A549 (cell line): ENCODE data around the gene PMPCA. TPM values are rescaled to one million over a fixed set of nuclear protein-coding genes. Genes with fewer than 3 reads are reported as not detected.

Experiments
- ATAC-seq, 2 experiments: fragments of 200-7000 bp in 1 of 2; fragments of >200 bp in 1 of 2; cut with Nextera tagmentation in 1 of 2; cut with Tn5 transposase in 1 of 2; 3 replicates each; pipeline versions ENCODE4 v1.8.0 to v1.9.1; 2018 to 2020; ENCODE audit warnings: mild to moderate bottlenecking in 1 of 2, moderate library complexity in 1 of 2
- CTCF ChIA-PET: fragments of 300-600 bp; sonication (Branson Sonifier 250); formaldehyde crosslinking; extraction: SDS; loops from one replicate; lab custom pipeline; 2021; ENCODE audit warnings: antibody characterized with exemption, inconsistent platforms; lab: Yijun Ruan, JAX
- POLR2A ChIA-PET: fragments of 350-600 bp; formaldehyde crosslinking; extraction: SDS; loops from one replicate; lab custom pipeline; 2021; ENCODE audit warnings: antibody characterized with exemption, inconsistent platforms; lab: Yijun Ruan, JAX
- DNase-seq, 2 experiments: peaks; one replicate each; pipeline versions ENCODE4 v3.0.0 to v3.0.0-alpha.2; 2011 to 2016; ENCODE audit warnings: low read depth in 1 of 2, low spot score in 1 of 2
- FAIRE-seq: peaks from 2 replicates; lab custom pipeline; 2011; peaks lifted over from hg19 to GRCh38; lab: Jason Lieb, UNC
- H3K27ac ChIP-seq, 2 experiments: fragments of >200 bp; sonication (Bioruptor Twin); formaldehyde crosslinking; 3 replicates each; pipeline ENCODE4 v1.5.1; 2016 to 2017
- H3K4me1 ChIP-seq: fragments of >200 bp; sonication (Bioruptor Twin); formaldehyde crosslinking; 3 replicates; pipeline ENCODE4 v1.6.1; 2016
- H3K4me2 ChIP-seq: fragments of >200 bp; sonication (Bioruptor Twin); formaldehyde crosslinking; 3 replicates; pipeline ENCODE4 v1.6.1; 2016
- H3K4me3 ChIP-seq: fragments of >200 bp; sonication (Bioruptor Twin); formaldehyde crosslinking; 3 replicates; pipeline ENCODE4 v1.5.1; 2016
- H3K9me3 ChIP-seq: fragments of >200 bp; sonication (Bioruptor Twin); formaldehyde crosslinking; 3 replicates; pipeline ENCODE4 v1.6.1; 2016
- CHD2 ChIP-seq: fragments of 150-350 bp; IDR thresholded peaks from 2 replicates; pipeline ENCODE4 v1.6.1; 2014; ENCODE audit warnings: low read length; ENCODE audit not compliant: partially characterized antibody
- CHD4 ChIP-seq: fragments of 200-600 bp; sonication (generic); IDR thresholded peaks from 2 replicates; pipeline ENCODE4 v1.6.1; 2016; ENCODE audit warnings: antibody characterized with exemption, mild to moderate bottlenecking, borderline replicate concordance
- E2F6 ChIP-seq: IDR thresholded peaks from 2 replicates; pipeline ENCODE4 v1.6.1; 2012; ENCODE audit warnings: low read depth, borderline replicate concordance
- EHMT2 ChIP-seq: fragments of 200-600 bp; sonication (generic); IDR thresholded peaks from 2 replicates; pipeline ENCODE4 v1.6.1; 2016; ENCODE audit warnings: antibody characterized with exemption, low read depth, mild to moderate bottlenecking, moderate library complexity
- EP300 ChIP-seq, 2 experiments: fragments of >200 bp; sonication (Bioruptor Twin); formaldehyde crosslinking; IDR thresholded peaks; 2 replicates in 1 of 2; 3 replicates in 1 of 2; pipeline ENCODE4 v1.6.1; 2016 to 2017
- FOSL2 ChIP-seq, 2 experiments: fragments of 450-650 bp in 1 of 2; fragments of >200 bp in 1 of 2; sonication (Bioruptor Twin) in 1 of 2; formaldehyde crosslinking; IDR thresholded peaks; 2 replicates each; pipeline versions ENCODE4 v1.5.0 to v1.6.1; 2016 to 2020; ENCODE audit warnings: mild to moderate bottlenecking in 1 of 2, moderate library complexity in 1 of 2
- FOXS1 ChIP-seq: fragments of 250-450 bp; sonication (Bioruptor Pico); IDR thresholded peaks from 2 replicates; pipeline ENCODE4 v1.5.0; 2020; ENCODE audit warnings: mild to moderate bottlenecking, moderate library complexity
- HDAC2 ChIP-seq: fragments of 200-600 bp; sonication (generic); IDR thresholded peaks from 2 replicates; pipeline ENCODE4 v1.6.1; 2016
- HOXB13 ChIP-seq: fragments of 250-450 bp; sonication (Bioruptor Pico); IDR thresholded peaks from 2 replicates; pipeline ENCODE4 v1.5.0; 2020; ENCODE audit warnings: low read depth, mild to moderate bottlenecking, moderate library complexity
- JUN ChIP-seq, 2 experiments: fragments of >200 bp; sonication (Bioruptor Twin); formaldehyde crosslinking; IDR thresholded peaks; 2 replicates in 1 of 2; 3 replicates in 1 of 2; pipeline ENCODE4 v1.6.1; 2016 to 2017
- NPAS2 ChIP-seq: fragments of 250-450 bp; sonication (Bioruptor Pico); IDR thresholded peaks from 2 replicates; pipeline ENCODE4 v1.8.0; 2022; ENCODE audit warnings: mild to moderate bottlenecking, moderate library complexity, borderline replicate concordance
- PHF8 ChIP-seq: fragments of 200-600 bp; sonication (generic); IDR thresholded peaks from 2 replicates; pipeline ENCODE4 v1.6.1; 2016; ENCODE audit warnings: low read depth, mild to moderate bottlenecking, antibody characterized with exemption, moderate library complexity, borderline replicate concordance
- POLR2AphosphoS2 ChIP-seq: conservative IDR thresholded peaks from 2 replicates; pipeline ENCODE4 v1.6.1; 2012; ENCODE audit warnings: low read length, improper control_type of control experiment, inconsistent platforms
- RAD21 ChIP-seq, 2 experiments: fragments of >200 bp in 1 of 2; sonication (Bioruptor Twin) in 1 of 2; formaldehyde crosslinking in 1 of 2; IDR thresholded peaks in 1 of 2; conservative IDR thresholded peaks in 1 of 2; 2 replicates in 1 of 2; 3 replicates in 1 of 2; pipeline ENCODE4 v1.6.1; 2012 to 2018; ENCODE audit warnings: inconsistent platforms in 1 of 2
- REST ChIP-seq: fragments of 200-600 bp; sonication (generic); IDR thresholded peaks from 2 replicates; pipeline ENCODE4 v1.6.1; 2016; ENCODE audit warnings: antibody characterized with exemption, mild to moderate bottlenecking, moderate library complexity
- RNF2 ChIP-seq: fragments of 200-600 bp; sonication (generic); IDR thresholded peaks from 2 replicates; pipeline ENCODE4 v1.6.1; 2016; ENCODE audit warnings: low read depth, mild to moderate bottlenecking, antibody characterized with exemption, moderate library complexity, borderline replicate concordance
- TP53 ChIP-seq: fragments of 250-450 bp; sonication (Bioruptor Pico); IDR thresholded peaks from 2 replicates; pipeline ENCODE4 v1.5.0; 2021; ENCODE audit warnings: mild to moderate bottlenecking, moderate library complexity
- WGBS: methylation state at CpG from one replicate; pipeline ENCODE4 v1.1.6; 2017; ENCODE audit errors: missing lambda C conversion rate; 5-methylcytosine and 5-hydroxymethylcytosine counted together
- polyA plus RNA-seq, 4 experiments: library from polyadenylated mRNA; depleted of rRNA in 3 of 4; stranded (reverse); fragments of >200 nt; fragmentation: RNase III in 1 of 4; extraction: RNeasy Plus Mini Kit Qiagen cat#74134 plus additional on column Dnase treatment in 1 of 4; gene quantifications; 2 replicates in 3 of 4; 3 replicates in 1 of 4; pipeline ENCODE4 v1.2.3, GENCODE V29; 2011 to 2017

The PMPCA gene
- polyA plus RNA-seq, 2 of the 4 experiments (the other 2 are of a cell fraction), result 71.1 to 89.2 TPM

GRCh38 chr9:136371533-136371880, 39.0 kb upstream of the PMPCA start:
- Histone ChIP-seq H3K27ac (no peak overlapping the region), H3K4me3 (no peak overlapping the region), H3K4me2 (no peak overlapping the region), H3K9me3 (no peaks in the 10 kb centered on the region), H3K4me1 (peaks cover 12% of the 10 kb centered on the region)
- ChIA-PET CTCF (interaction anchor here (0.6 to 2.3 kb wide), 6 partner anchors 8 to 109 kb away, joined by 3 to 18 read pairs (median 4); partner anchors contain the start of gene DNLZ), POLR2A (interaction anchor here (0.6 to 2.3 kb wide), 2 partner anchors 8 kb away, joined by 4 to 17 read pairs; partner anchors contain the start of gene DNLZ)
- no peak for FAIRE-seq
- 100% methylated on average over 1 of the region's 13 CpGs for WGBS
- DNase-seq, result no peak
- TF ChIP-seq FOXS1 (CRISPR knock-in tag) (no peak), E2F6 (no peak), EHMT2 (no peak), CHD4 (no peak), TP53 (no peak), HOXB13 (CRISPR knock-in tag) (no peak), CHD2 (no peak), REST (no peak), EP300 (IDR thresholded peaks at IDR 0.05) (no peak), FOSL2 (IDR thresholded peaks at IDR 0.05) (no peak), FOSL2 (CRISPR knock-in tag; IDR thresholded peaks at IDR 0.05) (no peak)
- no peak for ATAC-seq

GRCh38 chr9:136372006-136372405, 38.5 kb upstream of the PMPCA start:
- peaks cover 12% of the 10 kb centered on the region for H3K4me1 ChIP-seq
- ChIA-PET POLR2A (interaction anchor here (0.6 to 2.3 kb wide), 2 partner anchors 8 to 9 kb away, joined by 4 to 17 read pairs; partner anchors contain the start of gene DNLZ), CTCF (interaction anchor here (0.6 to 2.3 kb wide), 8 partner anchors 9 to 108 kb away, joined by 3 to 18 read pairs (median 4); partner anchors contain the start of gene DNLZ)
- no peak for TF ChIP-seq HDAC2
- 0 out of 5 replicates have a peak, but pooled peaks of 1 of the 2 experiments have one; percentile 10 for TF ChIP-seq JUN (IDR thresholded peaks at IDR 0.05)
- TF ChIP-seq PHF8, result no peak
- TF ChIP-seq POLR2AphosphoS2, result no peak
- TF ChIP-seq RNF2, result no peak
- no peak for TF ChIP-seq RAD21 (conservative IDR thresholded peaks at IDR 0.05 in 1 of 2, IDR thresholded peaks at IDR 0.05 in 1 of 2)
- no peak for TF ChIP-seq REST
- no peak for TF ChIP-seq NPAS2 (CRISPR knock-in tag)
- H3K4me2 ChIP-seq, result peak overlapping the region; percentile 39; the same call in 1 of the 3 replicates
- H3K27ac ChIP-seq, result peak overlapping the region; percentile 54 to 76; a peak in 3 of 6 replicates
- H3K4me3 ChIP-seq, result no peak overlapping the region
- H3K9me3 ChIP-seq, result no peaks in the 10 kb centered on the region
- FAIRE-seq (no peak), DNase-seq (no peak), ATAC-seq (no peak)
- 94% methylated on average over 8 of the region's 21 CpGs for WGBS
